GM21423 (cell line): ENCODE measurements around the gene EMC6.

Source experiments
- ATAC-seq: cut with Tn5 transposase; IDR thresholded peaks from one replicate; pipeline ENCODE4 v1.9.1; 2021; ENCODE audit warnings: mild to moderate bottlenecking, moderate library complexity; ENCODE audit not compliant: unreplicated experiment

The EMC6 gene

GRCh38 chr17:3655766-3656165 is 12.8 kb upstream of the EMC6 start:
- ATAC-seq, result no peak

GRCh38 chr17:3656353-3656752 is 12.3 kb upstream of the EMC6 start:
- ATAC-seq, result no peak

- ATAC-seq, result no peak
Observed at GRCh38 chr17:3656755-3657587, 11.6 kb upstream of the EMC6 start.

- ATAC-seq, result no peak
Observed at GRCh38 chr17:3657588-3657869, 11.1 kb upstream of the EMC6 start.

GRCh38 chr17:3657874-3658783 is 10.5 kb upstream of the EMC6 start:
- ATAC-seq, result no peak

- ATAC-seq, result no peak
Observed at GRCh38 chr17:3658784-3659449, 9.7 kb upstream of the EMC6 start.

GRCh38 chr17:3659541-3660111 is 9.0 kb upstream of the EMC6 start:
- no peak for ATAC-seq

GRCh38 chr17:3660311-3660891 is 8.2 kb upstream of the EMC6 start:
- no peak for ATAC-seq

GRCh38 chr17:3663102-3664011 is 5.3 kb upstream of the EMC6 start:
- ATAC-seq, result no peak

GRCh38 chr17:3665834-3666233 is 2.8 kb upstream of the EMC6 start:
- ATAC-seq, result no peak

- ATAC-seq, result no peak
Observed at GRCh38 chr17:3666516-3666915, 2.1 kb upstream of the EMC6 start.

GRCh38 chr17:3667366-3668278 is 990 bp upstream of the EMC6 start:
- ATAC-seq, result peak; percentile 4

- ATAC-seq, result peak; percentile 3
Observed at GRCh38 chr17:3669085-3669347, 404 bp downstream of the EMC6 start.

- no peak for ATAC-seq
Observed at GRCh38 chr17:3669548-3669947, 936 bp downstream of the EMC6 start.

GRCh38 chr17:3672571-3672970 is 4.0 kb downstream of the EMC6 start:
- ATAC-seq, result no peak

- ATAC-seq, result no peak
Observed at GRCh38 chr17:3675886-3676285, 7.3 kb downstream of the EMC6 start.

- ATAC-seq, result no peak
Observed at GRCh38 chr17:3678095-3678820, 9.6 kb downstream of the EMC6 start.

GRCh38 chr17:3678821-3679530 is 10.4 kb downstream of the EMC6 start:
- ATAC-seq, result no peak
